HG02588 (cell line): ENCODE measurements around the gene LCE2C.

Experiments used
- ATAC-seq: cut with Tn5 transposase; IDR thresholded peaks from one replicate; pipeline ENCODE4 v1.9.1; 2021; ENCODE audit warnings: mild to moderate bottlenecking, moderate library complexity; ENCODE audit not compliant: unreplicated experiment

Gene LCE2C

GRCh38 chr1:152718238-152718637, 43.2 kb downstream of the LCE2C start:
- no peak for ATAC-seq

- no peak for ATAC-seq
Measured at GRCh38 chr1:152725261-152725660, 50.2 kb downstream of the LCE2C start.
